Fibroblast of skin of left quadriceps (primary cell): ENCODE measurements around the gene TMPRSS5.
"Not testable (repeated sequence)": the region's sequence is repeated elsewhere in the genome, so short reads cannot be mapped to it uniquely, and the experiment has no call there.

Experiments used
- DNase-seq, 2 experiments: peaks; one replicate each; pipeline ENCODE4 v3.0.0-alpha.2; 2013; ENCODE audit warnings: low read depth in 2 of 2

Gene TMPRSS5

GRCh38 chr11:113705871-113706655 is at the start of gene TMPRSS5:
Gene TMPRSS5, minus strand, starts transcription at chr11:113706308. Its CDS starts 84 bp downstream, at chr11:113706224.
- DNase-seq: no peak

DNA sequence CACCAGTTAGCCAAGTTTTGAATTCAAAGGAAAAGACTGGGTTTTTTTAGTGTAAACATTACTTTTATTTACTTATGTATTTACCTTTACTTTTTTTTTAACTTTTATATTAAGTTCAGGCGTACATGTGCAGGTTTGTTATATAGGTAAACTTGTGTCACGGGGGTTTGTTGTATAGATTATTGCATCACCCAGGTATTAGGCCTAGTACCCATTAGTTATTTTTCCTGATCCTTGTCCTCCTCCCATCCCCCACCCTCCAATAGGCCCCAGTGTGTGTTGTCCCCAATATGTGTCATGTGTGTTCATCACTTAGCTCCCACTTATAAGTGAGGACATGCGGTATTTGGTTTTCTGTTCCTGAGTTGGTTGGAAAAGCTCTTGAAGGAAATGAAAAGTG is 46.8 kb upstream of the TMPRSS5 start:
- DNase-seq: no peak

DNA sequence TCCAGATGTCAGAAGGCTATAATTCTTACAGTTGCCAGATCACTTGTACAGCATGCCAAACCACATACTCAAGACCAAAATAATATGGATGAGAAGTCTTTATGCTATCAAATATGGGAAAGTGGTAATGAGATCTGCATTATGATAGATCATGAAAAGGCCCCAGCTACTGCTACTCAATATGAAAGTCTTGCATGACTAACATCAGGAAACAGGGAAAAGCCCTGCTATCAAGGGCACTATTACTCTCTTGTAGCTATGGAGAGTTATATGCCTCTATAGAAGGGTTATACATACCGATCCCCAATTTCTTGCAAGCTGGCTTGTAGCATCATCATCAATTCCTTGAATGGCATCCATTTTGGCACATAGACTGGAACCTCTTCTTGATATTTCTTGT is 30.2 kb upstream of the TMPRSS5 start:
- DNase-seq: no peak

GRCh38 chr11:113732092-113732491 is 26.0 kb upstream of the TMPRSS5 start:
- DNase-seq: no peak

- peak; percentile 29 to 32 for DNase-seq
These were observed 25.0 kb upstream of the TMPRSS5 start for GRCh38 chr11:113730887-113731726.

DNA sequence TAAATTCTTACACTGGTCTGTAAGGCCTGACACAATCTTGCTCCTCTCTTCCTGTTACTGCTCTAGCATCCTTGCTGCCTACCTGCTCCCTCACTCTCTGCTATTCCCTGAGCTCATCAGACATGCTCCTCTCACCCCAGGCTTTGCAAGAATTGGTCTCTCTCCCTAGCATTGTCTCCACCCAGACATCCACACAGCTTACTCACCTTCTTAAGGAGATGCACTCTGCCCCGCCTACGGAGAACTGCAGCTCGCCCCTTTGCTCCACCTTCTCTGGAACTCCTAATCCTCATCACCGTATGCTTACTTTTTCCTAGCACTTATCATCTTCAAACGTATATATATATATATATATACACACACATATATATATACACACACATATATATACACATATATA is 23.3 kb upstream of the TMPRSS5 start:
- DNase-seq: no peak

- DNase-seq: no peak
These were observed 22.7 kb upstream of the TMPRSS5 start for GRCh38 chr11:113728814-113729213.

DNA sequence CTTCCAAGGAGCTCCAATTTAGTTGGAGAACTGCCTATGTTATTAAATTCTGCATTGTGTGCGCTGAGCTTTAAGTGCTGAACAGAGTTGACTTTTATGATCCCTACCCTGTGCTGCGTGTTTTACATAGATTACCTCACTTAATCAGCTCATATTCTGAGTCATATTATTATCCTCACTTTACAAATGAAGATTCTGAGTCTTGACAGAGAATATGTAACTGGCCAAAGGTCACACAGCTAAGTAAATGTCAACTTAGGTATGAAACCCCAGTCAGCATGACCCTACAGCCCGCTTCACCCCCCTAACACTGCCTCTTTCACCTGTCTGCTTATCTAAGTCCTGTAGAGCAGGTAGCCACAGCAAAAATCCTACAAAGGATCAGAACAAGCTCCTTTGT is 19.8 kb upstream of the TMPRSS5 start:
- DNase-seq: no peak

- DNase-seq: no peak
These were observed 19.3 kb upstream of the TMPRSS5 start for GRCh38 chr11:113725407-113725806.

DNA sequence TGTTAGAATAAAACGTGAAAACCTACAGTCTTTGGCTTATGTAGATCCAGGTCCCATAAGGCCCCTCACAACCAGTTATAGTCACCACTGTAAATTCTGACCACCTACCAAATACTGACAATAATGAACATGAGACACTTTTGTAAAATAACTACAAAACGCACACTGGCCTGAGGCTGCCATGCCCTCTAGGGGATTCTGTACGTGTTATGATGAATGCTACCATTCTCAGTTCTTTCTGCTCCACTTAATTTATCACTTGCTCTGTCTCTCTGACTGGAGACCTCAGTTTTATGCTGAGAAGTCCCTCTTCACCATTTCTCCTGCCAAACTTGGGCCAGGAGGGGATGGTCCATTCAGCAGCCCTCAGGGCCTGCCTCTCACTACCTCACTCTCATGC is 18.7 kb upstream of the TMPRSS5 start:
- no peak for DNase-seq

DNA sequence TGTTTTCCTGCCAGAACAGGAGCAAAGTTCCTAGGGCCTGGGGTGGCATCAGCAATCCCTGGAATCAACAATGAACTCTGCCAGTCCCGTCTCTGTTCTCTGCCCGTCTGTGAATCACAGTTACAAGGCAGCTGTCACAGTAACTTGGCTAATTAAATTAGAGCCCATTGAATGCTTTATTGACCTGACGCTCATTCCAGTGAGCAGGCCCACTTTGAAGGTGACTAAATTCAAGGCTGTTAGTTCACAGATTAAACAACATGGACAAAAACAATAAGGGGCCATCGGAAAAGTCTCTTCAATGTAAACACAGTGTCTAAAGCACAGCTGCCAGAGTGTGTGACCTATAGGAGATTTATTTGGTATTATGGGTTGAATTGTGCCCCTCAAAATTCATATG is 17.7 kb upstream of the TMPRSS5 start:
- DNase-seq: no peak

DNA sequence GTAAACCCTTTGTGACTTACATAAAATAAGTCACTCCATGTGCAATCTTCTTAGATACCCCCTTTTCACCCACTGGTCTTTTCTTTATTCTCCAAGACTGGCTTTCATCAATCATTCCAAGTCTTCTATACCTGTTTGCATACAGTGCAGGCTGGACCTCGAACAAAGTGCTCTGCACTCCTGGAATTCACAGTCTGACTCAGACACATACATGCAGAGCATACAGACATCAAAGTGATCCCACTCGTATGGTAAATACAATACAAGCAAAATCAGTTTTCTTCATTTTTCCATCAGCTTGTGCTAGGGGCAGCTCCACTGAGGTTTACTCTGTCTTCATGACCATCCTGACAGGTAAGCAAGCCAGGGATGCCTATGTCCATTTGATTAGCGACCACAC is 16.8 kb upstream of the TMPRSS5 start:
- DNase-seq: no peak

DNA sequence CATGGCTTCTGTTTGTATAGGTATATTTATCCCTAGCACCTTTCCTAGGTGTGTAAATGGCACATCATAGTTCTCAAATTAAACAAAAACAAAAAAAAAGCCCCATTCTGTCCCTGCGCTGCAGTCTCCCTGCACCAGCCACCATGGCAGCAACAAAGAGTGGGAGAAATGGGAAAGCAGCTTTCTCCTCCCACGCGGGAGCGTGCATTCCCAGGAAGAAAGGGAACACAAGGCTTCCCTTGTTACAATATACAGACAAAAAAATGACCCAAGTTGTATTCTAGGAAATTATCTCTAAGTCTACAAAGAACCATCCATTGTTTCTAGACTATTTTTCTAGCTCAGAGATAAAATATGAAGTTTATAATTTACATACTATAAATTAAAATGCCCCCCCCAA is 16.1 kb upstream of the TMPRSS5 start:
- DNase-seq: no peak

DNA sequence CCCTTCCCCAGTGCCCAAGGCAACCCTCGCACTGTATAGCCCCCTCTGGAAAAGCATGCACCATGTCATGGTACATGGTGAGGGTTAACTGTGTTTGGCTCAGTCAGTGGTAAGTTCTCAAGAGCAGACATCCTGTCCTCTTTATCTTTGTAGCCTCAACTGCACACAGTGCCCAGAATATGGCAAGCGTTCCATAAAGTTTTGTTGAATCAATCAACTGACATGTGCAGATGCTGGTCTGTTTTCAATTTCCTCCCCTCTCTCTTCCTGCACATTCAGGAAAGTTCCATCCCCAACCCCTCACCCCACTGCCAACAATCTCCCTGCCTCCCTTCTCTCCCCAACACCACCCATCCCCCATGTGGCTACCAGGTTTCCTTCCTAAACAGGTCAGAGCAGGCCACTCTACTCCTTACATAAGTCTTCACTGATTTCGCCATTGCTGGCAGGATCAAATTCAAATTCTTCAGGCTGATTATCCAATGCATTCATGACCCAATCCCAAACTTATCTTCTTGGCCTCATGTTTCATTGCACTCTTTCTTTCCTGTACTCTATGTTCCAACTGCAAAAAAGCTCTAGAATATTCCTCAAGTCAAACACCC is 15.5 kb upstream of the TMPRSS5 start:
- DNase-seq: peak; percentile 41 to 46

DNA sequence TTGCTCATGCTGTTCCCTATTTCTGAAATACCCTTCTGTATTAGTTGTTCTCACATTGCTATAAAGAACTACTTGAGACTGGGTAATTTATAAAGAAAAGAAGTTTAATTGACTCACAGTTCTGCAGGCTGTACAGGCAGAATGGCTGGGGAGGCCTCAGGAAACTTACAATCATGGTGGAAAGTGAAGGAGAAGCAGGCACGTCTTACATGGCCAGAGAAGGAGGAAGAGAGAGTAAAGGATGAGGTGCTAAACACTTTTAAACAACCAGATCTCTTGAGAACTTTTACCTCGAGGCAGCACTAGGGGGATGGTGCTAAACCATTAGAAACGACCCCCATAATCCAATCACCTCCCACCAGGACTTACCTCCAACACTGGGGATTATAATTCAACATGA is 14.4 kb upstream of the TMPRSS5 start:
- not testable (repeated sequence) for DNase-seq

DNA sequence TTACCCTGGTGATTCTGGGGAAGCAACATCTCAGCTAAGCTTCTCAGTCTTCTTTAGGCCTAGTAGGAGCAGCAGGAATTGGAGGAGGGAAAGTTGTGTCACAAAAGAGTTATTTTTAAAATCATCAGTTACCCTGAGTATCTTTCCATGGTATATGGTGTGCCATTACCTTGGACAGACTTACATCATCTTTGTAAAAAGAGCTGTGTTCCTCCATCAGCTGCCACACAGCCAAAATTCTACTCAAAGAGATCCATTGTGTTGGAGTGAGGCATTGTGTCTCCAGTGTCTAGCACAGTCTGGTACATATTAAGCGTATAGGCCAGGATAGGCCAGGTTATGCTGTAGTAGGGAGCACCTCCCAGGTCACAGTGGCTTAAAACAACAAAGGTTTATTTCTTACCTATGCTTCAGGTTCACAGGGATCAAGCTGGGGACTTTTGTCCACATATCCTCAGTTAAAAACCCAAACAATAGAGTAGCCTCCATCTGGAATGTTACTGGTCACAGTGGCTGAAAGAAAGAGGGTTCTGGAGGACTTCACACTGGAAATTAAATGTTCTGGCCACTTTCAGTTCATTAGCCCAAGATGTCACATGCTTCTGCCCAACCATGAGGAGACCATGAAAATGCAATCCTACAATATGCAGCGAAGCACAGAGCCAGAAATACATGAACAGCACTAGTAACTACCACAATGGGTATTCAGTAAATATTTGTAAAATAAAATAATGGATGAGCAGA is 9.9 kb upstream of the TMPRSS5 start:
- DNase-seq: no peak

DNA sequence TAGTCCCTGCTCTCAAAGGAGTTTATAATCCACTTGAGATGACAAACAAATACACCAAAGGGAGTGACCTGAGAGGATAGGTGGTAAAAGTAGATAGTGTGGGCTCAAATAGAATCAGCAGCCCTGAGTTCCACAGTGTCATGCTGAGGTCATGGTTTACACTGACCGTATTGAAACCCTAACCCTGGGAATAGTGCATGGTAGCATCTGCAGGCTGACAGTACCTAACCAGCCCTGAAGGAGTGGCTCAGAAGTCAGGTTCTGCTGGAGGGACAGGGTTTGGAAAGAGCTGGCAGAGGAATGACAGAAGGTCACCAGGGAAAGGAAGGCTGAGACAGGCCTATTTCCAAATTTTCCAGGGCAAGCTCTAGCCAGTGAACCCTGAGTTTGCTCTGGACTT is 9.2 kb upstream of the TMPRSS5 start:
- no peak for DNase-seq

- DNase-seq: no peak
These were observed 4.9 kb upstream of the TMPRSS5 start for GRCh38 chr11:113710989-113711388.

- not testable (repeated sequence) for DNase-seq
These were observed 2.6 kb downstream of the TMPRSS5 start for GRCh38 chr11:113703551-113703950.

GRCh38 chr11:113701491-113701890 is 4.6 kb downstream of the TMPRSS5 start:
- DNase-seq: no peak

DNA sequence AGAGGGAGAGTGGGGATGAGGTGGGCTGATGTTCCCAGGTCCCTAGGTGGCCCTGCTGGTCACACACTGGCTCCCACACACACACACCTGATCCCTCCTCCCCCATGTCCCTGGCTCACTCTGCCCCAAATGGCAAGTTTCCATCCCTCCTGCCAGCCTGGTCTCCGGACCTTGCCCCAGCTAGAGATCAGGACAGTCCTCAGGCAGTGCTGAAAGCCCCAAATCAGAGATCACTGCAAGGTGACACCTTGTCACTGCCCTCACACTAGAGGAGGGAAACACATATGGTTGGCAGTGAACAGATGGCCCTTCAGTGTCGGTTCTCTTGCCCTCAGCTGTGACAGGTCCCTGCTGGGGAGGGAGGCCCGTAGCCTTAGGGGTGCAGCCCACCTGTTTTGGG is 7.6 kb downstream of the TMPRSS5 start:
- no peak for DNase-seq
